A673 (cell line): ENCODE measurements around the gene HID1.

Source experiments
- EZH2 ChIP-seq: fragments of 200-600 bp; sonication (generic); IDR thresholded peaks from 2 replicates; pipeline ENCODE4 v1.6.1; 2017; ENCODE audit warnings: borderline replicate concordance, low read depth, mild to moderate bottlenecking, mixed read lengths, antibody characterized with exemption, low read length; ENCODE audit not compliant: poor library complexity, severe bottlenecking
- TF ChIP-seq, protein P1 (sequence below): fragments of 300-800, 200-600 bp; sonication (generic); conservative IDR thresholded peaks from 2 replicates; pipeline ENCODE4 v1.5.1; 2017; ENCODE audit warnings: low read depth, mild to moderate bottlenecking, antibody characterized with exemption, low read length, moderate library complexity, mixed read lengths

DNA sequence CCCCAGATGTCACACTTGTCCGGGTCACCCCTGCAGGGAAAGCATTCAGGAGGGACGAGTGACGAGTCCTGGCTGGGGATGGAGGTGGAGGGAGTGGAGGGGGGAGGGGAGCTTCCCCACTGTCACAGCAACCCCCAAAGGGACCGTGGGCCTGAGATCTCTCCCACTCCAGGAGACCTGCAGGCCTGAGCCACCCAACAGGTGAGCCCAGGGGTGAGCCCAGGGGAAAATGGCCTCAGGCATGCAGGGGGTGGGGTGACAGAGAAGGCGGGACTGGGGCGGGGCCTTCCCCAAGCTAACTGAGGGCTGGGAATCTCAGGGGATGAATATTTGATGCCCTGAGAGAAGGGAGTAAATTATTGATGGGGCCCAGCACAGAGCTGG lies 51.9 kb downstream of the HID1 start:
- TF ChIP-seq, protein P1, sequence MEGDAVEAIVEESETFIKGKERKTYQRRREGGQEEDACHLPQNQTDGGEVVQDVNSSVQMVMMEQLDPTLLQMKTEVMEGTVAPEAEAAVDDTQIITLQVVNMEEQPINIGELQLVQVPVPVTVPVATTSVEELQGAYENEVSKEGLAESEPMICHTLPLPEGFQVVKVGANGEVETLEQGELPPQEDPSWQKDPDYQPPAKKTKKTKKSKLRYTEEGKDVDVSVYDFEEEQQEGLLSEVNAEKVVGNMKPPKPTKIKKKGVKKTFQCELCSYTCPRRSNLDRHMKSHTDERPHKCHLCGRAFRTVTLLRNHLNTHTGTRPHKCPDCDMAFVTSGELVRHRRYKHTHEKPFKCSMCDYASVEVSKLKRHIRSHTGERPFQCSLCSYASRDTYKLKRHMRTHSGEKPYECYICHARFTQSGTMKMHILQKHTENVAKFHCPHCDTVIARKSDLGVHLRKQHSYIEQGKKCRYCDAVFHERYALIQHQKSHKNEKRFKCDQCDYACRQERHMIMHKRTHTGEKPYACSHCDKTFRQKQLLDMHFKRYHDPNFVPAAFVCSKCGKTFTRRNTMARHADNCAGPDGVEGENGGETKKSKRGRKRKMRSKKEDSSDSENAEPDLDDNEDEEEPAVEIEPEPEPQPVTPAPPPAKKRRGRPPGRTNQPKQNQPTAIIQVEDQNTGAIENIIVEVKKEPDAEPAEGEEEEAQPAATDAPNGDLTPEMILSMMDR, result no peak
- no peak for TF ChIP-seq EZH2
